ENCODE results near the gene HDAC9.

DNA sequence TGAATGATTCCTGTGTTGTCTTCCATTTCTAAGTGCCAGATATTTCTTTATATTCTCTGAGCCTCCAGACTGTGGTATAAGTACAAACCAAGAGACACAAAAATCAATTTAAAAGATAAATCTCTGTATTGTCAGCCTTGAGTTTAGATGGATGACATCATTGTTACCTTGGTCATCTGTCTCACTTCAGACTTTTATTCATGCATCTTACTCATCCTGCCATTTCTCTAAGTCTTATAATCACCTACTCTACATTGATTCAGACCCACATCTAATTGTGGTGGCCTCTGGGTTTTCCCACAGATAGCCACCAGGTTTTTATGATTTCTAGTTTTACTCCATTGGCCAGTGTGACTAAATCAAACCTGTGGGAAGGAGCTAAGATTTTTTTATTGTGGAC is 26.8 kb upstream of the HDAC9 start:
- TF ChIP-seq, protein P1, sequence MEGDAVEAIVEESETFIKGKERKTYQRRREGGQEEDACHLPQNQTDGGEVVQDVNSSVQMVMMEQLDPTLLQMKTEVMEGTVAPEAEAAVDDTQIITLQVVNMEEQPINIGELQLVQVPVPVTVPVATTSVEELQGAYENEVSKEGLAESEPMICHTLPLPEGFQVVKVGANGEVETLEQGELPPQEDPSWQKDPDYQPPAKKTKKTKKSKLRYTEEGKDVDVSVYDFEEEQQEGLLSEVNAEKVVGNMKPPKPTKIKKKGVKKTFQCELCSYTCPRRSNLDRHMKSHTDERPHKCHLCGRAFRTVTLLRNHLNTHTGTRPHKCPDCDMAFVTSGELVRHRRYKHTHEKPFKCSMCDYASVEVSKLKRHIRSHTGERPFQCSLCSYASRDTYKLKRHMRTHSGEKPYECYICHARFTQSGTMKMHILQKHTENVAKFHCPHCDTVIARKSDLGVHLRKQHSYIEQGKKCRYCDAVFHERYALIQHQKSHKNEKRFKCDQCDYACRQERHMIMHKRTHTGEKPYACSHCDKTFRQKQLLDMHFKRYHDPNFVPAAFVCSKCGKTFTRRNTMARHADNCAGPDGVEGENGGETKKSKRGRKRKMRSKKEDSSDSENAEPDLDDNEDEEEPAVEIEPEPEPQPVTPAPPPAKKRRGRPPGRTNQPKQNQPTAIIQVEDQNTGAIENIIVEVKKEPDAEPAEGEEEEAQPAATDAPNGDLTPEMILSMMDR (IDR thresholded peaks at IDR 0.05) = no peak
- no peak for TF ChIP-seq POLR2A (IDR thresholded peaks at IDR 0.05)
